Measurements from ENCODE around the gene CLIC1. TPM values are rescaled to one million over a fixed set of nuclear protein-coding genes. Genes with fewer than 3 reads are reported as not detected.

The CLIC1 gene
- total RNA-seq, 1 experiment from 2014 or later, result 431 TPM

GRCh38 chr6:31713465-31713864 is 22.9 kb downstream of the CLIC1 start:
- no peak overlapping the region for H3K4me3 ChIP-seq (ENCODE audit: low read depth, low read length, poor library complexity, severe bottlenecking)

GRCh38 chr6:31712296-31712695 is 24.0 kb downstream of the CLIC1 start:
- intact Hi-C loops (cut with micrococcal nuclease; ENCODE audit: unreplicated experiment), result no loop called here
- H3K4me1 ChIP-seq (ENCODE audit: insufficient read depth, low read length, poor library complexity, severe bottlenecking), result no peaks in the 10 kb centered on the region

More at GRCh38 chr6:31713465-31713864, 22.9 kb downstream of the CLIC1 start:
- H3K27ac ChIP-seq (ENCODE audit: low read depth, low read length, poor library complexity, severe bottlenecking), result no peak overlapping the region
- H3K27me3 ChIP-seq (replicated peaks; ENCODE audit: insufficient read depth, low read depth, low read length, poor library complexity), result no peaks in the 10 kb centered on the region
- no TSS peak for BruUV-seq (replicated peaks)
- no peaks in the 10 kb centered on the region for H3K9me3 ChIP-seq (ENCODE audit: low read depth, low read length, poor library complexity, severe bottlenecking)
- DNase-seq (ENCODE audit: low spot score), result no peak
- no peak for TF ChIP-seq EZH2 (IDR thresholded peaks at IDR 0.05; ENCODE audit: borderline replicate concordance, low read depth, low read length, poor library complexity, severe bottlenecking)
- no peak for TF ChIP-seq CTCF (conservative IDR thresholded peaks at IDR 0.05; ENCODE audit: low read depth, low read length)
- ChIA-PET POLR2A (ENCODE audit: low non-redundant PET) (no interaction called here), CTCF (no interaction called here)
- H3K4me1 ChIP-seq (ENCODE audit: insufficient read depth, low read length, poor library complexity, severe bottlenecking), result no peaks in the 10 kb centered on the region
- no peaks in the 10 kb centered on the region for H3K36me3 ChIP-seq (ENCODE audit: insufficient read depth, low read length, poor library complexity, severe bottlenecking)
- intact Hi-C loops (cut with micrococcal nuclease; ENCODE audit: unreplicated experiment), result no loop called here

GRCh38 chr6:31711233-31711632 is 25.1 kb downstream of the CLIC1 start:
- BruUV-seq (replicated peaks), result no TSS peak
- Histone ChIP-seq H3K27me3 (replicated peaks; ENCODE audit: insufficient read depth, low read depth, low read length, poor library complexity) (no peaks in the 10 kb centered on the region), H3K4me3 (ENCODE audit: low read depth, low read length, poor library complexity, severe bottlenecking) (no peak overlapping the region), H3K4me1 (ENCODE audit: insufficient read depth, low read length, poor library complexity, severe bottlenecking) (no peaks in the 10 kb centered on the region), H3K27ac (ENCODE audit: low read depth, low read length, poor library complexity, severe bottlenecking) (no peak overlapping the region), H3K9me3 (ENCODE audit: low read depth, low read length, poor library complexity, severe bottlenecking) (no peaks in the 10 kb centered on the region), H3K36me3 (ENCODE audit: insufficient read depth, low read length, poor library complexity, severe bottlenecking) (no peaks in the 10 kb centered on the region)
- ChIA-PET CTCF (interaction anchor here (0.6 kb wide), 1 partner anchor 116 kb away, joined by 4 read pairs; the partner anchor contains the start of gene HSPA1B), POLR2A (ENCODE audit: low non-redundant PET) (interaction anchor here (0.6 kb wide), 1 partner anchor 11 kb away, joined by 3 read pairs; no protein-coding TSS in a partner anchor)
- no peak for TF ChIP-seq EZH2 (IDR thresholded peaks at IDR 0.05; ENCODE audit: borderline replicate concordance, low read depth, low read length, poor library complexity, severe bottlenecking)
- no peak for TF ChIP-seq CTCF (conservative IDR thresholded peaks at IDR 0.05; ENCODE audit: low read depth, low read length)
- DNase-seq (ENCODE audit: low spot score), result no peak
- intact Hi-C loops (cut with micrococcal nuclease; ENCODE audit: unreplicated experiment), result no loop called here

More at GRCh38 chr6:31712296-31712695, 24.0 kb downstream of the CLIC1 start:
- Histone ChIP-seq H3K9me3 (ENCODE audit: low read depth, low read length, poor library complexity, severe bottlenecking) (no peaks in the 10 kb centered on the region), H3K36me3 (ENCODE audit: insufficient read depth, low read length, poor library complexity, severe bottlenecking) (no peaks in the 10 kb centered on the region), H3K27me3 (replicated peaks; ENCODE audit: insufficient read depth, low read depth, low read length, poor library complexity) (no peaks in the 10 kb centered on the region), H3K4me3 (ENCODE audit: low read depth, low read length, poor library complexity, severe bottlenecking) (no peak overlapping the region), H3K27ac (ENCODE audit: low read depth, low read length, poor library complexity, severe bottlenecking) (no peak overlapping the region)
- BruUV-seq (replicated peaks), result no TSS peak
- ChIA-PET CTCF (no interaction called here), POLR2A (ENCODE audit: low non-redundant PET) (no interaction called here)
- no peak for DNase-seq (ENCODE audit: low spot score)
- TF ChIP-seq EZH2 (IDR thresholded peaks at IDR 0.05; ENCODE audit: borderline replicate concordance, low read depth, low read length, poor library complexity, severe bottlenecking) (no peak), CTCF (conservative IDR thresholded peaks at IDR 0.05; ENCODE audit: low read depth, low read length) (no peak; the same call in 1 of the 2 replicates)

Measured in A673 (cell line).